Measurements from ENCODE around the gene AMN1.
"Not testable (repeated sequence)": the region's sequence is repeated elsewhere in the genome, so short reads cannot be mapped to it uniquely, and the experiment has no call there.

The AMN1 gene

DNA sequence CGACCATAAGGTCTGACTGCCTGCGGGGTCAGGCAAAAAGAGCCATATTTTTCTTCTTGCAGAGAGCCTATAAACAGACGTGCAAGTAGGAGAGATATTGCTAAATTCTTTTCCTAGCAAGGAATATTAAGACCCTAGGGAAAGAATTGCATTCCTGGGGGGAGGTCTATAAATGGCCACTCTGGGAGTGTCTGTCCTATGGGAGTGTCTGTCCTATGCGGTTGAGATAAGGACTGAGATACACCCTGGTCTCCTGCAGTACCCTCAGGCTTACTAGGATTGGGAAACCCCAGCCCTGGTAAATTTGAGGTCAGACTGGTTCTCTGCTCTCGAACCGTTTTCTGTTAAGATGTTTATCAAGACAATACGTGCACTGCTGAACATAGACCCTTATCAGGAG is 20.7 kb downstream of the AMN1 start:
- not testable (repeated sequence) for H3K23ac ChIP-seq (ENCODE audit: low read length in 2 of 2); H2BK5ac ChIP-seq (ENCODE audit: low read depth, low read length, poor library complexity, severe bottlenecking); H3K4me3 ChIP-seq (ENCODE audit: insufficient read depth in 1 of 2, low read depth in 1 of 2, low read length in 2 of 2); H4K8ac ChIP-seq (ENCODE audit: low read length); H3K9ac ChIP-seq (ENCODE audit: low read length); H3K9me3 ChIP-seq (ENCODE audit: control insufficient read depth, low read length); H2BK12ac ChIP-seq (ENCODE audit: low read length in 2 of 2); H4K91ac ChIP-seq (ENCODE audit: low read length); H3K27me3 ChIP-seq (ENCODE audit: control insufficient read depth in 1 of 2, insufficient read depth in 1 of 2, low read length in 2 of 2); H3K4me2 ChIP-seq (ENCODE audit: low read length, poor library complexity, severe bottlenecking); H2BK120ac ChIP-seq (ENCODE audit: low read depth, low read length); H3K79me1 ChIP-seq (replicated peaks; ENCODE audit: low read length, poor library complexity, severe bottlenecking); H3K4me1 ChIP-seq (ENCODE audit: control insufficient read depth, insufficient read depth, low read depth, low read length); H3K18ac ChIP-seq (ENCODE audit: low read depth in 1 of 2, low read length in 2 of 2); DNase-seq; H3K36me3 ChIP-seq (ENCODE audit: control insufficient read depth in 1 of 2, insufficient read depth in 2 of 2, low read depth in 1 of 2, low read length in 2 of 2); H2AK5ac ChIP-seq (ENCODE audit: low read length, severe bottlenecking); H3K14ac ChIP-seq (ENCODE audit: low read length in 2 of 2); H3K27ac ChIP-seq (ENCODE audit: low read length, poor library complexity, severe bottlenecking); H2AFZ ChIP-seq (ENCODE audit: low read depth, low read length); H2BK15ac ChIP-seq (ENCODE audit: low read depth, poor library complexity, severe bottlenecking); H3K4ac ChIP-seq (ENCODE audit: low read depth in 1 of 2, low read length in 2 of 2)
- WGBS = 93% methylated on average over 7 of the region's 7 CpGs

- peaks cover 5% of the 10 kb centered on the region for H3K9me3 ChIP-seq (ENCODE audit: control insufficient read depth, low read length)
- H3K27ac ChIP-seq (ENCODE audit: low read length, poor library complexity, severe bottlenecking) = no peak overlapping the region
- H3K4ac ChIP-seq (ENCODE audit: low read depth in 1 of 2, low read length in 2 of 2) = no peak overlapping the region
- H3K27me3 ChIP-seq (ENCODE audit: control insufficient read depth in 1 of 2, insufficient read depth in 1 of 2, low read length in 2 of 2) = no peaks in the 10 kb centered on the region
- H3K4me2 ChIP-seq (ENCODE audit: low read length, poor library complexity, severe bottlenecking) = no peak overlapping the region
- 60% methylated on average over 2 of the region's 2 CpGs for WGBS
- no peak for DNase-seq
- peaks cover 0 to 3% of the 10 kb centered on the region in 2 experiments for H3K36me3 ChIP-seq (ENCODE audit: control insufficient read depth in 1 of 2, insufficient read depth in 2 of 2, low read depth in 1 of 2, low read length in 2 of 2)
- no peak overlapping the region for H3K9ac ChIP-seq (ENCODE audit: low read length)
- no peak overlapping the region for H3K23ac ChIP-seq (ENCODE audit: low read length in 2 of 2)
- H2BK5ac ChIP-seq (ENCODE audit: low read depth, low read length, poor library complexity, severe bottlenecking) = no peak overlapping the region
- H3K4me1 ChIP-seq (ENCODE audit: control insufficient read depth, insufficient read depth, low read depth, low read length) = no peaks in the 10 kb centered on the region
- H3K14ac ChIP-seq (ENCODE audit: low read length in 2 of 2) = no peak overlapping the region
- H3K79me1 ChIP-seq (replicated peaks; ENCODE audit: low read length, poor library complexity, severe bottlenecking) = no peaks in the 10 kb centered on the region
- H4K91ac ChIP-seq (ENCODE audit: low read length) = no peak overlapping the region
- H2BK120ac ChIP-seq (ENCODE audit: low read depth, low read length) = no peak overlapping the region
- H2AK5ac ChIP-seq (ENCODE audit: low read length, severe bottlenecking) = no peak overlapping the region
- no peak overlapping the region for H2BK12ac ChIP-seq (ENCODE audit: low read length in 2 of 2)
- no peak overlapping the region for H4K8ac ChIP-seq (ENCODE audit: low read length)
- H3K18ac ChIP-seq (ENCODE audit: low read depth in 1 of 2, low read length in 2 of 2) = no peak overlapping the region
- no peak overlapping the region for H3K4me3 ChIP-seq (ENCODE audit: insufficient read depth in 1 of 2, low read depth in 1 of 2, low read length in 2 of 2)
- H2BK15ac ChIP-seq (ENCODE audit: low read depth, poor library complexity, severe bottlenecking) = no peak overlapping the region
- no peak overlapping the region for H2AFZ ChIP-seq (ENCODE audit: low read depth, low read length)
Measured at GRCh38 chr12:31705621-31706020, 23.2 kb downstream of the AMN1 start.

GRCh38 chr12:31702047-31702446 is 26.8 kb downstream of the AMN1 start:
- no peak overlapping the region for H3K18ac ChIP-seq (ENCODE audit: low read depth in 1 of 2, low read length in 2 of 2)
- H2BK5ac ChIP-seq (ENCODE audit: low read depth, low read length, poor library complexity, severe bottlenecking) = no peak overlapping the region
- H2AK5ac ChIP-seq (ENCODE audit: low read length, severe bottlenecking) = no peak overlapping the region

GRCh38 chr12:31689921-31690320 is 38.9 kb downstream of the AMN1 start:
- H3K14ac ChIP-seq (ENCODE audit: low read length in 2 of 2); H4K91ac ChIP-seq (ENCODE audit: low read length); H2AFZ ChIP-seq (ENCODE audit: low read depth, low read length); H3K4me2 ChIP-seq (ENCODE audit: low read length, poor library complexity, severe bottlenecking); H2BK12ac ChIP-seq (ENCODE audit: low read length in 2 of 2); H3K27ac ChIP-seq (ENCODE audit: low read length, poor library complexity, severe bottlenecking); H2BK5ac ChIP-seq (ENCODE audit: low read depth, low read length, poor library complexity, severe bottlenecking); H2BK120ac ChIP-seq (ENCODE audit: low read depth, low read length); DNase-seq; H3K9me3 ChIP-seq (ENCODE audit: control insufficient read depth, low read length); H3K79me1 ChIP-seq (replicated peaks; ENCODE audit: low read length, poor library complexity, severe bottlenecking); H3K9ac ChIP-seq (ENCODE audit: low read length); H2AK5ac ChIP-seq (ENCODE audit: low read length, severe bottlenecking); H3K4me1 ChIP-seq (ENCODE audit: control insufficient read depth, insufficient read depth, low read depth, low read length); H3K18ac ChIP-seq (ENCODE audit: low read depth in 1 of 2, low read length in 2 of 2); H4K8ac ChIP-seq (ENCODE audit: low read length); H3K27me3 ChIP-seq (ENCODE audit: control insufficient read depth in 1 of 2, insufficient read depth in 1 of 2, low read length in 2 of 2); H3K36me3 ChIP-seq (ENCODE audit: control insufficient read depth in 1 of 2, insufficient read depth in 2 of 2, low read depth in 1 of 2, low read length in 2 of 2); H3K23ac ChIP-seq (ENCODE audit: low read length in 2 of 2); H3K4ac ChIP-seq (ENCODE audit: low read depth in 1 of 2, low read length in 2 of 2); H2BK15ac ChIP-seq (ENCODE audit: low read depth, poor library complexity, severe bottlenecking); H3K4me3 ChIP-seq (ENCODE audit: insufficient read depth in 1 of 2, low read depth in 1 of 2, low read length in 2 of 2): not testable (repeated sequence)
- WGBS = no CpG with 5 or more reads among the region's 3 CpGs

More at GRCh38 chr12:31702047-31702446, 26.8 kb downstream of the AMN1 start:
- Histone ChIP-seq H2BK12ac (ENCODE audit: low read length in 2 of 2) (no peak overlapping the region), H4K8ac (ENCODE audit: low read length) (no peak overlapping the region), H2BK120ac (ENCODE audit: low read depth, low read length) (no peak overlapping the region), H4K91ac (ENCODE audit: low read length) (no peak overlapping the region), H2BK15ac (ENCODE audit: low read depth, poor library complexity, severe bottlenecking) (no peak overlapping the region), H3K4ac (ENCODE audit: low read depth in 1 of 2, low read length in 2 of 2) (no peak overlapping the region), H3K4me1 (ENCODE audit: control insufficient read depth, insufficient read depth, low read depth, low read length) (no peaks in the 10 kb centered on the region), H3K36me3 (ENCODE audit: control insufficient read depth in 1 of 2, insufficient read depth in 2 of 2, low read depth in 1 of 2, low read length in 2 of 2) (peaks cover 0 to 3% of the 10 kb centered on the region in 2 experiments), H3K79me1 (replicated peaks; ENCODE audit: low read length, poor library complexity, severe bottlenecking) (no peaks in the 10 kb centered on the region), H3K9ac (ENCODE audit: low read length) (no peak overlapping the region), H3K27me3 (ENCODE audit: control insufficient read depth in 1 of 2, insufficient read depth in 1 of 2, low read length in 2 of 2) (no peaks in the 10 kb centered on the region), H3K23ac (ENCODE audit: low read length in 2 of 2) (no peak overlapping the region), H3K4me2 (ENCODE audit: low read length, poor library complexity, severe bottlenecking) (no peak overlapping the region), H2AFZ (ENCODE audit: low read depth, low read length) (no peak overlapping the region), H3K4me3 (ENCODE audit: insufficient read depth in 1 of 2, low read depth in 1 of 2, low read length in 2 of 2) (no peak overlapping the region), H3K9me3 (ENCODE audit: control insufficient read depth, low read length) (no peaks in the 10 kb centered on the region), H3K27ac (ENCODE audit: low read length, poor library complexity, severe bottlenecking) (no peak overlapping the region), H3K14ac (ENCODE audit: low read length in 2 of 2) (no peak overlapping the region)
- peak; percentile 36 for DNase-seq
